HG03439 (cell line): ENCODE measurements around the gene AFF3.

Experiments used
- ATAC-seq: cut with Tn5 transposase; IDR thresholded peaks from one replicate; pipeline ENCODE4 v1.9.1; 2021; ENCODE audit warnings: mild to moderate bottlenecking, moderate library complexity; ENCODE audit not compliant: unreplicated experiment

AFF3 gene

DNA sequence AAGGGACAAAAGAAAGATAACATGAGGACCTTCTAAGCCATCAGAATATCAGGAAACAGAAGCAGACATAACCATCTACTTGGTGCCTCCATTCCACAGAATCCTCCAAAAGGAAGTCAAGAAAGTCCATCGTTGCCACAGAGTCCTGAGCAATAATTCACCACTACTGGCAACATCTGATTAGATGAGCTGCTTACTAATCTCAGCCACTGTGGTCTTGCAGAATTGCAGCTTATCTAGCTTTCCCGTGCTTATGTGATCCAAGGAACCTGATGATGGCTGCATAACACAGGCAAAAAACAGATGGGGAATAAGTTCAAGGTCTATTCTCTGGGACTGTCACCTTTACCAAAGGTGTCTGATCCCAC, 278.5 kb downstream of the AFF3 start:
- no peak for ATAC-seq

DNA sequence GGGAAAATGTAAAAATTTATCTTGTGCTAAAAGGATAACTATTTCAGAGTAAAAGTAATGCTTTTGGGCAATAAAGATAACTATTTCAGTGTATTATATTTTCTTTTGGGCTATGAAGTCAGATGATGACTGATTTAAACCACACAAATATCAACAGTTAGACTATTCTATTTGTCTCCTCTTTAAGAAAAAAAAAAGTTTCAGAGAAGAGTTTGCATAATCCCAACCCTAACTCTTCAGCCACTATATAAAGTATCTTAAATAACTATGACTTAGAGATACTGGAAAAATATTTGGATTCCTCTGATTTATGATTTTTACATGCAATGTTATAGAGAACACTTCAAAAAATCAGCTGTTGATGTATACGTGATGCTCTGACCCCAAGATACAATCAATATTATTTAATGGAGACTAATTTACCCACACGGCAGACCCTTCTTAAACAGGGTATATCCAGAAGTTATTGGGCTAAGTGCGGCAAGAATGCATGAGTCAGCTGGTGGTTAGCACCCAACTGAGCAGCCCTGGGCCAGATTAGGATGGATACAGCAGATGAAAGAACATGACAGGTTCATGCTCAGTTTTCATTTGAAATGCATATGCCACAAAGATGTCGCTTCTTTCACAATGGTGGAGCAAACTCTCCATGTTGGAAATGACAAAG, 279.0 kb downstream of the AFF3 start:
- ATAC-seq = no peak

DNA sequence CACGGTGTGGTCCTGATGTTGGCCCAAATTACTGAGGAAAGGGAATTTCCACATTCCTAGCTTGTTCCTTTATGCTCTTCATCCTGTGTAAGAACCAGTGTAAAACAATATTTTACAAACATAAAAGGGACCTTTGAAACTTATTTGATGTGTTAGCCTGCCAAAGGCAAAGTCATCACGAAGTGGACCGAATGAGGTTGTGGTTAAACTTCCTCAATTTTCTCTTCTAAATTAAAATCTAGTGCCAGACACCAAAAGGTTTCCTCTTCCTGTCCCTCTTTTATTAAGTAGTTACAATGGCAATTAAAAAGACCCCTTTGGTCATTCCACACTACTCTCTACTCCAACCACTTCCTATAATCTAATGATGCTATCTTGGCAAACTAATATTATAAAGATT, 279.8 kb downstream of the AFF3 start:
- no peak for ATAC-seq

DNA sequence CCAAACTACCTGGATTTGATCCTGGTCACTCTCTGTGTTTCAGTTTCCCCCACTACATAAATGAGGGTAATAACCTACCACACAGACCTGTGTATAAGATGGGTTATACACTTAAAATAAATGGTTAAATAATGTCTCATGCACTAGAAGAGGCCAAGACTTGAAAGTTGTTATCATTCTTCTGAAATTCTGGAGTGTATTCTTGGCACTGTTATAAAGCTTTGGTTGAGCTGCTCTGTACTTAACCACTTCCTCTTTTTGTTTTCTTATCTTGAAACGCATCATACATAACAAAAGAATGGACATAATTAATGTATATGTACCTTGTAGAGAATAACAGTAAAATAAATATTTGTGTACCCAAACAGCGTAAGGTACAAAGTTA, 281.0 kb downstream of the AFF3 start:
- ATAC-seq = no peak

DNA sequence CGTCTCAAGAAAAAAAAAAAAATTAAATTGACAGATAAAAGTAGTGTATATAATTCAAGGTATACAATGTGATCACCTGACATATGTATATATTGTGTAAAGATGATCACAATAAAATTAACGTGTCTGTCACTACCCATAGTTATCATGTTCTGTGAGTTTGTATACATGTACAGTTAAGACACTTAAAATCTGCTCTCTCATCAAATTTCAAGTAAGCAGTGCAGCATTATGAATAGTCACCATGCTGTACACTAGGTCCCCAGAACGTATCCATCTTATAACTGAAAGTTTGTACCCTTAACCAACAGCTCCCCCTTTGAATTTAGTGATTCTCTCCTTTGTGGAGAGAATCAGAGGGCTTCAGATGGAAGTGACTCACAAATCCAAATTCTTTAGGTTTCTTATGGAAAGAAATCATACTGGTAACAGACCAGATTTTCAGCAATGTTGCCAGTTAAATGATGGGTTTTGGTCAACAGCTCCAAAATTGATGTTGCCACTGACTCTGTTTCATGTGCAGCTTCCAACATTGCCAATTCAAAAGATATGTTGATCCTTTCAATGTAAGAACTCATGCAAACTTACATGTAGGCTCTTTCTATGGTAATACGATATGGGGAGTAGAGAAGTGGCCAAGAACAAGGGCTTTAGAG, 281.5 kb downstream of the AFF3 start:
- no peak for ATAC-seq

DNA sequence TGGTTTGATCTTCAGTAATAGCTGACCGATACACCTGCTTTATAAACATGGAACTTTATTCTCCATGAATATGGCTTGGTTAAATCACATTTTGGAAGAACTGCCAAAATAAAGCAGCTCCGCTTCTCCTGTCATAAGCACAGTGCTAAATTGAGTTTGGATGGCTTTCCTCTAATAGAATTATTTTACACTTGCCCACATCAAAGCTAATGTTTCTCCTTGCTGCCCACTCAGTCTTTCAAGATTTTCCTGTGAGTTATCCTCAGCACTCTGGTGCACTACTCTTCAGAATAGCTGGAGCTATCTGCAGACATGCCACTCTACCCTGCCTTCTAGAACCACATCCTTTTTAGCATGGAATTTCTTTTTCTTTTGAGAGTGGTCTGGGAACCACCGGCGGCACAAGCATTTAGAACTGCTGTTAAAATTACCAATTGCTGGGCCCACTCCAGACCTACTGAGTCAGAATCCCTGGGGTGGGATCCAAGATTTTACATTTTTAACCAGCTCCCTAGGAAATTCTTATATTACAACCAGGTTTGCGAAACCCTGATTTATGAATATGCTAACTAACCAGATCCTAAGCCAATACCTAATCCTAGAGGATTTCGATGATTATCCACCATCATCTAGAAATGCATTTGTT, 283.3 kb downstream of the AFF3 start:
- ATAC-seq = no peak

DNA sequence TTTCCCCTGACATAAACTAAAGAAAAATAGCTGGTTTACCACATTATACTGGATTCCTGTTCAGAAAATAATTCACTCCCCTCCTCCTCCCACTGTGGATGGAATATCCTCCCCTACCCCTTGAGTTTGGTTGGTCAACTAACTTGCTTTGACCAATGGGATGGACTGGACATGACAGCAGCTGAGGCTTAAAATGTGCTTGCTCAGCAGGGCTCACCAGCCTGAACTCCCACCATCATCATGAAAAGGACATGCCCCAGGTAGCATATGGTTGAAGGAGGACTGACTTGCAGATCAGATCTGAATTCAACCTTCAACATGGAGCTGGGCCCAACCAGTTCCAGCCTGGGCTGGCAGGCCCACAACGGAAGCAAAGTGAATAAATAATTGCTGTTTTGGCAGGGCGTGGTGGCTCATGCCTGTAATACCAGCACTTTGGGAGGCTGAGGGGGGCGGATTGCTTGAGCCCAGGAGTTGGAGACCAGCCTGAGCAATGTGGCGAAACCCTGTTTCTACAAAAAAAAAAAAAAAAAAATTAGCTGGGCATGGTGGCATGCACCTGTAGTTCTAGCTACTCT, 284.4 kb downstream of the AFF3 start:
- no peak for ATAC-seq

DNA sequence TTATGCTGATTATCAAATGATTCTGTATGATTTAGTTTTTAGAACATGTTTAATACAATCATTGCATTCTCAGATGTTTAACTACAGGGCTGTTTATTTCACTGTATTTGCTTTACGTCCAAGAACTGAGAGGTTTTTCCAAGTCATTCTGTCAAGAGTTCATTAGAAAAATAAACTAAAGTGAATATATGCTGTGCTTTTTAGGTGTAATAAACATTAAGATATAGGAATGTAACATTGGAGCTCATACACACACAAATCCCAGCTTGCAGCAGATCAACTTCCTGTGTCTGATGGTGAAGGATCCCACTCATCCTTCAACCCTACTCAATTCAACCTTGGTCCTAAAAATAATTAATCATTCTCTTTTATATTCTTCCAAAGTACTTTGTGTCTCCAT, 285.0 kb downstream of the AFF3 start:
- no peak for ATAC-seq

DNA sequence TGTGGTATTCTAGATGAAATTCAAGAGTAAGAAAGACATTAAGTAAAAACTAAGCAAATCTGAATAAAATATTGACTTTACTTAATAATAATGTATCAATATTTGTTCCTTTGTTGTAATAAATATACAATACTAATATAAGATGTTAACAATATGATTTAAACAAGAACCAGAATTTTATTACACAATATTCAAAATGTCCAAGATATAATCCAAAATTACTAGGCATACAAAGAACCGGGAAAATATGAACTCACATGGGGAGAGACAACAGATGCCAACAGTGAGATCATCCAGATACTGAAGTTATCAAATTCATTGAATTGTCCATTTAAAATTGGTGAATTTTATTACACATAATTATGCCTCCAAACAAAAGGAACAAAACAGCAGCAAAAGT, 286.3 kb downstream of the AFF3 start:
- no peak for ATAC-seq

DNA sequence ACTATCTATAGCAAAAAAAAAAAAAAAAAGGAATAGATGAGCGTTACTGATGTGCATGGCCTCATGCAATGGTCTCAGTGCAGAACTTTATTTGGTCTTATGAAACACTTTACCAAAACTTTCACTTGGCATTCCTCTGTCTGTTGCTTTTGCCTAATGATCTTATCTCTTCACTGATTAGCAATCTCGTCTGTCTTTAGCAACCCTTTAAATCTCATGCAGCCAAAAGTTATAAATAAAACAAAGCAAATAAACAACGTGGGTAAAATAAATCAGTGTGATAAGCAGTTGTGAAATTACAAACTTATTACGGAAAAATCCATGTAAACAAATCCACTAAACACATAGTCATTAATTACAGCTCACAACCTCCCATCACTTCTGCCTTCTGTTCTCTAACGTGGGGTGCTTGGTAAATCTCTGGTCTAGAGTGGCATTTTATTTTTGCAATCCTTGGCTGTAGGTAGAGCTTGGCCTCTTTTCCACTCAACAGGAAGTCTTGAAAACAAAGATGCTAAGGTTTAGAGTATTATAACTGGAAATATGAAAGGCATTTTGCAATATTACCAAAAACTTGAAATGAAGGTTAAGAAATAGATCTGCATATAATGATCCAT, 288.0 kb downstream of the AFF3 start:
- no peak for ATAC-seq

DNA sequence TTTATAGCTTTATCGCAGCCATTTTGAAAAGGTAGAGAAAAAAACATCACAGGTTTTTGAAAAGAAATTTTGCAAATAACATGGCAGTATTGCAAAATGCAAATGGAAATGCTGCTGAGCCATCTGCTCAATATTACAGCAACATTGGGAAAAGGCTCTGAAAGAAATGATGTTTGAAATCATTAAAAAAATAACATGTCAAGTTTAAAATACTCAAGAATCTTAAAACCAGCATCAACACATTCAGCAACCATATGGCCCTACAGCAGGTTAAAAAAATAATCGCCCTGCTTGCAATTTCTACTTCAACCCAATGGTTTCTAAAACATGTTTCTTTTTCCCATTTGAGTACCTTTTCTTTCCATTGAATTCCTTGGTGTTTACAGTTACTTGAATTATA, 289.4 kb downstream of the AFF3 start:
- no peak for ATAC-seq

DNA sequence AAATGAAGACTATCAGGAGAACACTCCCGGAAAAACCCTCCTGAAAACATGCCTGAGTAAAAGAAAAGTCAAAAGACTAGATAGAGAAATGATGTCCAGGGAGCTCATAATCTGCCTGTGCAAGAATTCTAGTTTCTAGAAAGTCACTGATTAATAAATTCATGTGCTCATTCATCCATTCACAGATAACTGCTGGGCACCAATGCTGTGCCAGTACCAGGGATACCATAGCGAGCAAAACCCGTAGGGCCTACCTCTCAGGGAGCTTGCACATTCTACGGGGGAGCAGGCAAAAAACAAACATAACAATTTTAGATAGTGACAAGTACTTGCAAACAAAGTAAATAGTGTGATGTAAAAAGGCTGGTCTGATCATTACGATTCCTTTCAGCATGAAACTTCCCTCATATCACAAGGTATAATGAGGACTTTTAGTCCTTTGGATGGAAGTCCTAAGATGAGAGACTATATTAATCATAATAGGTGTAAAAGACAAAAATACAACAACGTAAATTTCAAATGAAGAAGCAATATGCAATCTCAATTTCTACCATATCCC, 289.9 kb downstream of the AFF3 start:
- ATAC-seq = no peak

DNA sequence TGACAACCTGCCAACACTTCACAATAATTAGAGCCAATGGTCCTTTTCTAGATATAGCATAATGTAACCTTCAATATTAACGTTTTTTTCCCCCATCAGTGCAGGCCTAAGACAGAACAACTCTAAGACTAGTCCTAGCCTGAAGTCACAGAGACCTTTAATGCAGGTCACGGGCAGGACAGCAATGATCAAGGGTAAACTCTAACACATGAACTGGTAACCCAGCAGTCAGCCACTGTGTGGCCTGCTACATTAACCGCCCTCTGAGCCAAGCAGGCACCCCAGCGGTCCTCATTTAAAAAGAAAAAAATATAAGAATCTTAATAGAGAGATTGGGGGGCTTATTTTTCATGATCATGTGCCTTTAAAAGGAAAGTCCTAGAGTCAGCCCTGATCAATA, 290.6 kb downstream of the AFF3 start:
- ATAC-seq = no peak

DNA sequence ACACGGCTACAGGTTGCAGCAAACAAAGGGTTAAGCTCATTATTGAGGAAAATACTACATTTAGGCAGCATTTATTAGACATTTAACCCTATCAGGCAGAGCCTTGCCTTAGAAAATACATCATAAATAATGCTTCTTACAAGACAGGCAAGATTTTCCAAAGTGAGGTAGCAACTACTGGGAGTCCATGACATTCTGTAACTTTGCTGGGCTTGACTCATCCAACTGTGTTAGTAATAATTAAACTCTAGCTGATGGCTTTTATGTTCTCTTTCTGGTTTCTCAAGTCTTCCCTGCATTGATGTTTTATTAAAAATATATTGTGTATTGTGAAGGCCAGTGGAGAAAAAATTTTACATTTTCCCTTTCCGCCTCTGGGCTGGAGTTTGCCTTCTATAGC, 291.3 kb downstream of the AFF3 start:
- no peak for ATAC-seq

DNA sequence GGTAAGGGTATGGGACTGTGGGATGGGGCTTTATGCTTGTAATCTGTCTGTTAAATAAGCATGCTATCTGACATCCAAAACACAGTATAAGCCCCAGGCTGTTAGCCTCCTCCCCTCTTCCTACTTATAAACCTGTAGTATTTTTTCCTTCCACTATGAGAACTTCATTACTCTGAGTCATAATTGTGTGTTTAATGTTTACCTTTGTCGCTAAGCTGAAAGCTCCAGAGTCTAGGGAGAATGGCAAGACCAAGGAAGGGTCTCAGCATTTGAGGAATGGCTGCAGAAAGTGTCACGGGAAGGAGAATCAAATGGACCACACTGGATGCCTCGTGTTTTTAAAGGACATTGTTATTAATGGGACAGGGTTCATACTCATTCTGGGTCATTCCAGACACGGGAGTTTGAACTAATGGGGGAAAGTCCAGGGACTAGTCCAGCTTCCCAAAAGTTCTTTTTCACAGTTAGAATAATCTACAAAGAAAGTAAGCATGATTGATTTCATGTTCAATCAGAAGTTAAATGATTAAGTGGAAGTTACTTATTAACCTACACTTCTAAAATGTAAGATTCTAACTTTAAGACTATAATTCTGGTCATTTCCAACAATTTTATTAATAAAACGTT, 292.2 kb downstream of the AFF3 start:
- no peak for ATAC-seq

DNA sequence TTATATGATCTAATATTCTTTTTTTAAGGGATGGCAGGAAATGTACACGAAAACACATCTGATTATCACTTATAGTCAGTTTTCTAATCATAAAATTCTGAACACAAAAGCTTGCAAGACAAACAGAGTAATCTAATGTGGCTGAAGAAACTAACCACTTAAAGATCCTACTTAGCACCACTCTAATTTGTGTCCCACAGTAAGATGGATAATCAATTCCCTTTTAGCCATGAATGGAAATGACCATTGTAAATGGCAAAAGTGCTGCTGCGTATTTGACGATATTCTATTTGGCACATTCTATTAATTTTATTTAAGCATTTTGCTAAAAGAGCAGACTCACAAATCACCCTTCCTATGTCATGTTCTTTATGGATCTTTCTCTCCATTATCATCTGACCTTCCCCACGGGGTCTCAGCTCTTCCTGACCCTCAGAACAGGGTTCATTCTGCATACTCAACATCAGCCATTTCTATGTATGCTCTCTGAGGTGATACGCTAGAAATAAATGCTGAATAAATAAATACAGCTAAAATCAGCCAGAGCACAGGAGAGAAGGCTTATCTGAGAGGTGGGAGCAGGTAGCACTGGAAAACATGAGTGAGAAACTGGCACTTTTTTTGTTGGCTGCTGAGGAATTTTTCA, 295.8 kb downstream of the AFF3 start:
- ATAC-seq = no peak

DNA sequence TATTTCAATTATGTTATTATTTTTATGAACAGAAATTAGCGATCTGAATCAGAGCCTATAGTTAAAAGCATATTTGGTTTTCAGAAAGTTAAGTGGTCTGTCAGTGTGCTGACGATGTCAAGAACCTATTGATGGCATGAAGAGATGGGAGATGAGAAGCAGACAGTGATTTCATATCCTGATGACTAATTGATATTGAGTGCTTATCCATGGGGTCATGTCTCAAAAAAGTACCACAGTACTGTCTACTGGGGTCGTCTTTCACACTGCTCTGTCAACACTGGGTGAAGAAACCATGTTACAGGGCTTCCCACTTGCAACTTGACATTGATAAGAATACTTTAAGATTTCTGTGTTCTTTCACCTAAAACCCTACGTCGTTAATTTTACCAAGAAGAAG, 297.1 kb downstream of the AFF3 start:
- no peak for ATAC-seq

DNA sequence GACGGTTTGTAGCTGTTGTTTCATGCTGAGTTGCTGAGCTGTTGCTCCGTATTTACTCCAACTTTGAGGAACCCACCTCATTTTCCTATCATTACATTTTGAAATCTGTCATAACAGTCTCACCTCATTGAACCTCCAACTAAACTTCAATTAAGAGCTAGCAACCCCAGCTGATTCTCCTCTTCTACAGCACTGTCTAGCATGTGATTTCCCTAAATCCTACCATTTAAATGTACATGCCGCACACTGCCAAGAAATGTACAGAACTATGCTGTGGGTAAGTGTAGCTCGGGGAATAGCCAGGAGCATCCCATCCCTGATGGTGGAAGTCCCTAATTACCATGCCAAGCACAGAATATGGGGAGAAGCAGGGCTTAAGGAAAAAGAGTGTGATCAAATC, 299.9 kb downstream of the AFF3 start:
- ATAC-seq = no peak

DNA sequence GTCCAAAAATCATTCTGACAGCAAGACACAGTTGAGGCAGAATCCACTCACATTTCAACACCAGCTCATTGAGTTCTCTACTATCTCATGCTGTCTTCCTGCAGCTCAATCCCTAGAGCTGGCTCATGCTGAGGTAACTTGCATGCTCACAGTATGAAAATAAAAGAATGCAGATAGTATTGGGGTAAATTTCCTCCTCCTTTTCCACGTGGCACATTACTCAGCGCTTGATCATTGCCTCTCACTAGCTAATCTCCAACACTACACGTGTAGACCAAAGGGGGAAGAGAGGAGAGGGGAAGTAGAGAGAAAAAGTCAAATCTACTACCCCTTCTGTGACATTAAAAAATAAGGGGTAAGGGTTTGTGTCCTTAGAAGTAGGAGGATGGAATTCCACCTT, 300.6 kb downstream of the AFF3 start:
- no peak for ATAC-seq

DNA sequence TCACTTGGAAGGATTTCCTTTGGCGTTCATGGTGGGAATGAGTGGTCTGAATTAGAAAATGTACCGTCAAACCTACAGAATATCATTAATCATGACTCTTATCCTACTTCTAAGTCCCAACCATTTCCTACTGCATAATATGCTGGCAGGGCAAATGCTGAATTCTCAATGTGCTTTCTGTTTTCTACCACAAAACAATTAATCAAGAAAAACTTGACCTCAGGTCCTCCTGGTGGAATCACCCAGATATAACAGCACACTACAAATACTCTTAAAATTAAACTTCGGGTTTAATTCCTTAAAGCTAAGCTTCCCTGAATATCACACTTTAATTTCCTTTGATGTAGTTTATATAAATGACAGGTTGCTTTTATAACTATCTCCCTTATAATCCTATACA, 301.6 kb downstream of the AFF3 start:
- no peak for ATAC-seq
